RPMI7951 (cell line): ENCODE data around the gene ZFP62. TPM values are rescaled to one million over a fixed set of nuclear protein-coding genes. Genes with fewer than 3 reads are reported as not detected.

Source experiments
- total RNA-seq: library from RNA; depleted of rRNA; stranded (reverse); fragments of >200 nt; shearing (Covaris generic); gene quantifications from 2 replicates; pipeline ENCODE4 v1.2.3, GENCODE V29; 2014; rRNA removed

The ZFP62 gene
- total RNA-seq, 1 experiment from 2014 or later = 16.0 TPM

Other genes with a start within 250 kb of the ZFP62 start
- gene FLT4, start 211.7 kb downstream of the ZFP62 start, total RNA-seq = not detected in 2 replicates
- not detected in 2 replicates for gene OR2Y1, start 121.2 kb downstream of the ZFP62 start, total RNA-seq
- gene MGAT1, start 58.5 kb downstream of the ZFP62 start, total RNA-seq = 39.0 and 56.8 TPM in 2 replicates
- gene BTNL8, start 37.9 kb upstream of the ZFP62 start, total RNA-seq = 0.12 and 0.29 TPM in 2 replicates
- not detected in 2 replicates for gene BTNL3, start 127.6 kb upstream of the ZFP62 start, total RNA-seq
- gene BTNL9, start 179.0 kb upstream of the ZFP62 start, total RNA-seq = not detected in 2 replicates